GM21825 (cell line): ENCODE results near the gene SCG3.

Source experiments
- ATAC-seq: cut with Tn5 transposase; IDR thresholded peaks from one replicate; pipeline ENCODE4 v1.9.1; 2021; ENCODE audit warnings: mild to moderate bottlenecking, moderate library complexity; ENCODE audit not compliant: unreplicated experiment

Gene SCG3

GRCh38 chr15:51677452-51677851 lies 3.9 kb upstream of the SCG3 start:
- ATAC-seq, result no peak

DNA sequence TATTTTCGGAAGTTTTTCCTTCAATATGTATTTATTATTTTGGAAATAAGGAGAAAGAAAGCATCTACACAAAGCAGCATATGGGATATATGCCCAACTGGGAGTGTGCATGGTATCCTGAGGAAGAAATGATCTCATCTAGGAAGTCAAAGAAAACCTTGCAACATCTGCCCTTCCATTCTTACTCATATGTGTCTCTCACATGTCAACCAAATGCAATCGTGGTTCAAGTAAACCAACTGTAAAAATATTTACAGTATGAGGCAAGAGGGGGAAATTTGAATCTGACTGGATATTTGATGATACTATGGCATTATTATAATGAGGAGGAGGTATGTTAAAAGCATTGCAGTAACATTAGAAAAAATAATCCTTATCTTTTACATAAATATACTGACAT lies 3.2 kb upstream of the SCG3 start:
- ATAC-seq, result no peak

DNA sequence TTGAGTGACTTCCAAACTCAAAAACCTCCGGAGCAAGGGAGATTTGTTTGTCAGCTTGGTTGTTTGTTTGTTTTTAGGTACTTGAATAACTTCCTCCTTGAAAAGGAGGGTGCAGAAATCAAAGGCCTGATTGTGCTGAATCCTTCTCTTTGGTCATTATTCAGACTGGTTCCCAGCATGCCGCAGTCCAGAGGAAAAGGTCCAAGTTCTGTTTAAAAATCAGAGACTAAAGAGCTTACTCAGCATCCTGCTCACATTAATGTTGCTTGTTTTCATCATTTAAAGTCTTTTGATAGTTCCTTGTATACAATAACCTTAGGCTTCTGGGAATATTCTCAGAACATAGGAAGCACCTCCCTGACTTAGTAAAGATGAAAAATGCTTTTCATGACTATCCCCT lies 982 bp upstream of the SCG3 start:
- no peak for ATAC-seq

- ATAC-seq, result no peak
These were observed 6.3 kb downstream of the SCG3 start for GRCh38 chr15:51687565-51687964.

DNA sequence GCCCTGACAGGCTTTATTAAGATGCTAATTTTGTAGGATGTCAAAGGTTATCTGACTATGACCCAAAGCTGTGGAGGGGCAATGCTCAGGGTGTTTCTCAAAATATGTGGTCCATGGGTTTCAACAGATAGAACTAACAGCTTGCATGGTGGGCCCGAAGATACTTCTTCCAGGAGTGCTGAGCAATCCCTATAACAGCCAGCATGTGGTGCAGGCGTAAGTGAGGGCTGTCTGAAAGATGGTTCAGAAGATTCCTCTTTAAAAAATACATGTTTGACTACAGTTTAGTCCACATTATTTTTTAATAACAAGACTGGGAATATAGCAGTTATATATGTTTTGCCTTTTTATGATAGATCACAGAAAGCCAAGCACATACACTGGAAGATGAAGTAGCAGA lies 7.6 kb downstream of the SCG3 start:
- no peak for ATAC-seq

GRCh38 chr15:51692154-51692553 lies 10.9 kb downstream of the SCG3 start:
- ATAC-seq, result no peak

DNA sequence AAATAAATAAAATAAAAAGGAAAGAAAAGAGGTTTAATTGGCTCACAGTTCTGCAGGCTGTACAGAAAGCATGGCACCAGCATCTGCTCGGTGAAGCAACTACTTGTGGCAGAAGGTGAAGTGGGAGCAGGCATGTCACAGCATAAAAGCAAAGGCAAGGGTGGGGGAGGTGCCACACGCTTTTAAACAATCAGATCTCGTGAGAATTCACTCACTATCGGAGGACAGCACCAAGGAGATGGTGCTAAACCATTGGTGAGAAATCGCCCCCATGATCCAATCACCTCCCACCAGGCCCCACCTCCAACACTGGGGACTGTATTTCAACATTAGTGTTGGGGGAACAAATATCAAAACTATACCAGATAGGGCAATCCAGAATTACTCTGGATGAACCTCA lies 15.3 kb downstream of the SCG3 start:
- ATAC-seq, result no peak

GRCh38 chr15:51697163-51697562 lies 15.9 kb downstream of the SCG3 start:
- no peak for ATAC-seq

DNA sequence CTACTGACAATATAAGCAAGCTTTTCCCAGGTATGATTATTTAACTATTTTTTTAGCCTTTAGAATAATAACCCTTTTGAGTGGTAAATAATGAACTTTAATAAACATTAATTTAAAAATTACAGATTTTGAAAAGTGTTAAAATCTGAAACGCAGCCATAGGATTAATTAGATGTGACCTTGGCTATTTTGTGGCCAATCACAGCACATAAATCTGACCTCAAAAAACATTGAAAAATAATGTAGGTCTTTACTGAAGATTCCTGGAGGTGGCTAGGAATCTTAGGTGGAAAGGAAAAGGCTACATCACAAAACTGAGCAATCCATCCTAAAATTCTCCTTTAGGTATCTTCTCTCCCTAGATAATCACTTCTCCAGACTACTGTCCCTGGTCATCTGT lies 18.1 kb downstream of the SCG3 start:
- ATAC-seq, result no peak

- ATAC-seq, result no peak
These were observed 21.4 kb downstream of the SCG3 start for GRCh38 chr15:51702710-51703109.

DNA sequence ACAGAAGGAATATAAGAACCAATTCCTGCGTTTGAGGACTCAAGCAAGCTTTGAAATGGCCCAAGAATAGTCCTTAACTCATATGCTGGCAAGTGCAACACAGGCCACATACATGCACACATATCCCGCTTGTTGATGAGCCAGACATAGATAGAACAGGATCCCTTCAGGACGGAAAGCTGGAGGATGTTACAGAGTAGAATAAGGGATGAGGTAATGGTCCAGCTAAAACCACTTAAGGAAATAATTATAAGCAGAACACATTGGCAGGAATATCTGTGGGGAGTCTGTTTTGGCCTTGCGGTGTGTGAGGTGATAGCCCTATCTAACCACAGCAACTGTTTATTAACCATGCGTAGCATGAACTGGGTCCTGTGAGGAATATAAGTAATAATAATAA lies 25.0 kb downstream of the SCG3 start:
- no peak for ATAC-seq

GRCh38 chr15:51706926-51707608 lies 25.8 kb downstream of the SCG3 start:
- no peak for ATAC-seq

DNA sequence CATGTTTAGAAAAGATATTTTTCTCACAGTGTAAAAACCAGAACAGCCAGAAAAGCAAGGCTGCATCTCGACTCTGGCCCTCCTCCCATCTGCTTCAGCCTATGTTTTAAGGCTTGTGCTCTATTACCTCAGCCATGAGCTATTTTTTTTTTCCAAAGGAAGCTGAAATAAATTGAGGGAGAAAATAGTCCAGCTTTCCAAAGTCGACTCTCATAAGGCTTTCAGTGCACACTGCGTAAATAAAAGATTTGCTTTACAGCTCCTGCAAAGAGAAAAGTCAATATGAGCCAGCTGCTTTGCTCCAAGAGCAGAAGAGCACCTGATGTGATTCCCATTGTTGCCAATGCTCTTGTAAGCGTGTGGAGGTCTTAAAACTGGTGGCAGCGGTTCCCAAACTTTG lies 26.7 kb downstream of the SCG3 start:
- ATAC-seq, result no peak

DNA sequence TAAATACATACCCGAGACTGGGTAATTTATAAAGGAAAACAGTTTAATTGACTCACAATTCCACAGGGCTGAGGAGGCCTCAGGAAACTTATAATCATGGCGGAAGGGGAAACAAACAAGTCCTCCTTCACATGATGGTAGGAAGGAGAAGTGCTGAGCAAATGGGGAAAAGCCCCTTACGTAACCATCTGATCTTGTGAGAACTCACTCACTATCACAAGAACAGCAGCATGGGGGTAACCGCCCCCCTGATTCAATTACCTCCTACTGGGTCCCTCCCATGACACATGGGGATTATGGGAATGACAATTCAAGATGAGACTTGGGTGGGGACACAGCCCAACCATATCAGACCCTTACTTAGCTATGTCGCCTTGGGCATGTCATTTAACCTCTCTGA lies 27.7 kb downstream of the SCG3 start:
- no peak for ATAC-seq

DNA sequence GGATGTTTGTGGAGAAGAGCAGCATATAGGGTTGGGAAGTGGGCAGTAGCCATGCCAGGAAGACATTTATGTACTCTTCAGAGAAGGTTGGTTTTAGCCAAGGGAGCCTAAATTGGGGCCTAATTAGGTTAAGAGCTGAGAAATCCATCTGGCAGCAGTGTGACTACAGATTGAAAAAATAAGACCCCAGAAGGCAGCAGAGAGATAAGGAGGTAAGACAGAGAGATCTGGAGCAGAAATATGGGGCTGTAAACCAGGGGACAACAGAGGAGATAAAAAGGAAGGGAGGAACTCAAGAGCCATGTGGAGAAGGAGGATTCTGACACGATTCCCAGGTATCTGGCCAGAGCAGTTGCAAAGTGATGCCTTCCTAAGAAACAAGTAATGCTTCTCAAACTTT lies 32.9 kb downstream of the SCG3 start:
- no peak for ATAC-seq

- no peak for ATAC-seq
These were observed 33.6 kb downstream of the SCG3 start for GRCh38 chr15:51714911-51715310.

- ATAC-seq, result no peak
These were observed 36.9 kb downstream of the SCG3 start for GRCh38 chr15:51718219-51718618.

DNA sequence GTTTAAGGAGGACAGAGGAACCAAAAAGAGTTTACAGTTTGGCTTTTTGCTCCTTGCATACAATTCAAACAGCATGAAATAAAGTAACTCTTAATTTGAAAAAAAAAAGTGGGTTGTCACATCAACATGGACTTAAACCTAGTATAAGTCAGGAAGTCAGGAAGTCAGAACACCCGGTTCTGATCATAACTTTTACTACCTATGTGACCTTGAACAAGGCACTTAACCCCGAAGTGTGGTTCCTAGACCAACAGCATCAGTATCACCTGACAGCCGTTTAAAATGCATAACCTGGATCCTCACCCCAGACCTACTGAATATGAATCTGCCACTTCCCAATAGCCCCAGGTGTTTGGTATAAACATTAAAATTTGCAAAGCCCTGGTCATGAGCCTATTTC lies 37.4 kb downstream of the SCG3 start:
- ATAC-seq, result no peak

DNA sequence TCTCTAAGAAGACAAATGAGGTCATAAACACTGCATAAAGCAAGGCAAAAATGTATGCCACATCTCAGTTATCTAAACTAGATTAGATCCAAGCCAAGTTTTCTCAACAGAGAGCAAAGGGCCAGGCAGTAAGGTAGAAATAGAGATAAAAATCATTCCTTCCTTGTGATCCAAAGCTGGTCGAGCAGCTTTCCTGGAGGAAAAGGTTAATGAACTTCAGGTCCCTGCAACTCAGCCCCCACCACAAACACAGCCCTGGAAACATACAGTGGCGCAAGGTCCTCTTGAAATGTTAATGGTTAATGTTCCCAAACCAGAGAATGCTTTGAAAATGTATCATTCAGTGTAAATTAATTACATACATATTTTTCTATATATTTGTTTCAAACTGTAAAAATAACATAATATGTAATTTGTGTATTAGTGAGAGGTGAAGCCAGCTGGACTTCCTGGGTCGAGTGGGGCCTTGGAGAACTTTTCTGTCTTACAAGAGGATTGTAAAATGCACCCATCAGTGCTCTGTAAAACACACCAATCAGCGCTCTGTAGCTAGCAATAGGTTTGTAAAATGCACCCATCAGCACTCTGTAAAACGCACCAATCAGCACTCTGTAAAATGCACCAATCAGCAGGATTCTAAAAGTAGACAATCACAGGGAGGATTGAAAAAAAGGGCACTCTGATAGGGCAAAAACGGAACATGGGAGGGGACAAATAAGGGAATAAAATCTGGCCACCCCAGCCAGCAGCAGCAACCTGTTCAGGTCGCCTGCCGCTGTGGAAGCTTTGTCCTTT lies 39.1 kb downstream of the SCG3 start:
- no peak for ATAC-seq

GRCh38 chr15:51721199-51721960 lies 40.1 kb downstream of the SCG3 start:
- no peak for ATAC-seq

DNA sequence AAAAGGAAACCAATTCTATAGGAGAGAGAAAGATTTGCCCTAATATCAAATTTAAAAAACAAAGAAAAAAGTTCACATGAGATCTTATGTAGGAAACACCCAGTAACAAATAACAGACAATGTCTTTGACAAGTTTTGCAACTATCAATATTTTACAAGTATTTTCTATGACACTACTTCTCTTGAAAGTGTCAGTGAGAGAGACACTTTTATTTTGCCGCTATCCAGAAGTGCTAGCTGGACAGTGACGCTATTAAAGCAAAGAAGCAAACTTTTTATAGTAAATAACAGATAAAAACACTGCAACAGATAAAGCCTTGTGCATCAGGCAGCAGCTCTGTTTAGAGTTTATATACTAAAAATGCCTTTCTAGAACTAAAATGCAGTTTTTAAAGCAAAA lies 42.9 kb downstream of the SCG3 start:
- ATAC-seq, result no peak

- ATAC-seq, result no peak
These were observed 43.4 kb downstream of the SCG3 start for GRCh38 chr15:51724673-51725072.
